ENCODE data around the gene AGPAT3.

DNA sequence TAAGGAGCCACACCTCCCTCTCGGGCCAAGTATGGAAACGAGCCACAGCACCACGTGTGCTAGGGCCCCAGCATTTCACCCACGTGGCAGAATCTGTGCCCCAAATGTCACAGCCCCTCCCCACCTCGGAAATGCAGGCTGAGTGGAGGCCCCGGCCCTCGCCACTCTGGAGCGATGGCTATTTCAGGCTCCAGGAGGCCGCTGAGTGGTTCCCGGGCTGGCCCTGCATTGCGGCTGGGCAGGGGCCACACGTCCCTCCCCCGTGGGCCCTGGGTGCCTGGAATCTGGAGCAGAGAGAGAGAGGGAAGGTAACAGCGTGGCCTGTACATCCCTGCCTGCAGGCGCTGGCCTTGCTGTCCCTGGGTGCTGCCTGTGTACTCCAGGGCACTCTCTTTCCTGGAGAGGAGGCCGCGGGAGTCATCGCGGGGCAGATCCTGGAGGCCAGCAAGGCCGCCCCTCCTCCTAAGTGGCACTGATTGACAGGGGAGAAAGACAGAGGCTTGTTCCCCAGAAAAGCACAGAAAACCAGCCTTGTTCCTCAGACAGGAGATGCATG is 79.1 kb downstream of the AGPAT3 start:
- no peak for TF ChIP-seq EP300 (IDR thresholded peaks at IDR 0.05)
- TF ChIP-seq, protein P1, sequence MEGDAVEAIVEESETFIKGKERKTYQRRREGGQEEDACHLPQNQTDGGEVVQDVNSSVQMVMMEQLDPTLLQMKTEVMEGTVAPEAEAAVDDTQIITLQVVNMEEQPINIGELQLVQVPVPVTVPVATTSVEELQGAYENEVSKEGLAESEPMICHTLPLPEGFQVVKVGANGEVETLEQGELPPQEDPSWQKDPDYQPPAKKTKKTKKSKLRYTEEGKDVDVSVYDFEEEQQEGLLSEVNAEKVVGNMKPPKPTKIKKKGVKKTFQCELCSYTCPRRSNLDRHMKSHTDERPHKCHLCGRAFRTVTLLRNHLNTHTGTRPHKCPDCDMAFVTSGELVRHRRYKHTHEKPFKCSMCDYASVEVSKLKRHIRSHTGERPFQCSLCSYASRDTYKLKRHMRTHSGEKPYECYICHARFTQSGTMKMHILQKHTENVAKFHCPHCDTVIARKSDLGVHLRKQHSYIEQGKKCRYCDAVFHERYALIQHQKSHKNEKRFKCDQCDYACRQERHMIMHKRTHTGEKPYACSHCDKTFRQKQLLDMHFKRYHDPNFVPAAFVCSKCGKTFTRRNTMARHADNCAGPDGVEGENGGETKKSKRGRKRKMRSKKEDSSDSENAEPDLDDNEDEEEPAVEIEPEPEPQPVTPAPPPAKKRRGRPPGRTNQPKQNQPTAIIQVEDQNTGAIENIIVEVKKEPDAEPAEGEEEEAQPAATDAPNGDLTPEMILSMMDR (IDR thresholded peaks at IDR 0.05), result no peak

Measured in upper lobe of left lung (tissue), 4 donors.